Keratinocyte (primary cell): ENCODE measurements around the gene MYNN.

Source experiments
- EZH2 ChIP-seq: IDR thresholded peaks from one replicate; pipeline ENCODE4 v1.6.1; 2012; ENCODE audit warnings: inconsistent platforms, mild to moderate bottlenecking, low read length, moderate library complexity
- TF ChIP-seq, protein P1 (sequence below), 3 experiments: IDR thresholded peaks in 1 of 3; conservative IDR thresholded peaks in 1 of 3; optimal IDR thresholded peaks in 1 of 3; 2 replicates in 2 of 3; 3 replicates in 1 of 3; pipeline versions ENCODE3 to v1.5.1; 2011; ENCODE audit warnings: low read length in 3 of 3, mild to moderate bottlenecking in 3 of 3, moderate library complexity in 2 of 3, control low read depth in 1 of 3, inconsistent platforms in 1 of 3; ENCODE audit not compliant: insufficient read depth in 2 of 3; ENCODE audit errors: extremely low read depth in 1 of 3

DNA sequence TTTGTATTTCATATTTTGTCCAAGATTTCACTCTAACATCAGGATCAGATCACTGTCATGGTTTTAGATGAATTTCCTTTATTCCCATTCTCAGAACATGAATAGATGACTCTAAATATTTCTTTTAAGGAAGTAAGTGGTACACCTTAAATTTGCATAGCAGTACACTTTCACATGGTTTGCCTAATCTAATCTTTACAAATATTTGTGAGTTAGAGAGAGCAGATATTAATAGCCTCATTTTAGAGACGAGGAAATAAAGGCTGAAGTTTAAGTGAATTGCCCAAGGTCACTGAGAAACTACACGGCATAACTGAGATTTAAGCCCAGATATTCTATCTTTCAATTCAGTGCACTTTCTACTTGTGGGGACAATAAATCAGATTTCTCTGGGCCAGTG, 22.5 kb upstream of the MYNN start:
- TF ChIP-seq, protein P1, sequence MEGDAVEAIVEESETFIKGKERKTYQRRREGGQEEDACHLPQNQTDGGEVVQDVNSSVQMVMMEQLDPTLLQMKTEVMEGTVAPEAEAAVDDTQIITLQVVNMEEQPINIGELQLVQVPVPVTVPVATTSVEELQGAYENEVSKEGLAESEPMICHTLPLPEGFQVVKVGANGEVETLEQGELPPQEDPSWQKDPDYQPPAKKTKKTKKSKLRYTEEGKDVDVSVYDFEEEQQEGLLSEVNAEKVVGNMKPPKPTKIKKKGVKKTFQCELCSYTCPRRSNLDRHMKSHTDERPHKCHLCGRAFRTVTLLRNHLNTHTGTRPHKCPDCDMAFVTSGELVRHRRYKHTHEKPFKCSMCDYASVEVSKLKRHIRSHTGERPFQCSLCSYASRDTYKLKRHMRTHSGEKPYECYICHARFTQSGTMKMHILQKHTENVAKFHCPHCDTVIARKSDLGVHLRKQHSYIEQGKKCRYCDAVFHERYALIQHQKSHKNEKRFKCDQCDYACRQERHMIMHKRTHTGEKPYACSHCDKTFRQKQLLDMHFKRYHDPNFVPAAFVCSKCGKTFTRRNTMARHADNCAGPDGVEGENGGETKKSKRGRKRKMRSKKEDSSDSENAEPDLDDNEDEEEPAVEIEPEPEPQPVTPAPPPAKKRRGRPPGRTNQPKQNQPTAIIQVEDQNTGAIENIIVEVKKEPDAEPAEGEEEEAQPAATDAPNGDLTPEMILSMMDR (optimal IDR thresholded peaks at IDR 0.05 in 1 of 3, IDR thresholded peaks at IDR 0.05 in 1 of 3, conservative IDR thresholded peaks at IDR 0.05 in 1 of 3; ENCODE audit: extremely low read depth in 1 of 3, insufficient read depth in 2 of 3, low read length in 3 of 3): no peak
- no peak for TF ChIP-seq EZH2
